IMR-90 (cell line): ENCODE results near the gene RERE. TPM values are rescaled to one million over a fixed set of nuclear protein-coding genes. Genes with fewer than 3 reads are reported as not detected.

ENCODE experiments used
- ATAC-seq: fragments of 200-7000 bp; cut with Tn5 transposase; 2 replicates; pipeline ENCODE4 v1.9.1; 2020; ENCODE audit warnings: low read depth, mild to moderate bottlenecking, moderate library complexity
- BruUV-seq: library from RNA; stranded (reverse); fragments of 400-500 nt; replicated peaks from 2 replicates; lab custom pipeline; 2021; lab: Mats Ljungman, UMichigan
- CTCF ChIA-PET: fragments of 300-600 bp; formaldehyde crosslinking; extraction: SDS; loops from one replicate; lab custom pipeline; 2021; ENCODE audit warnings: antibody characterized with exemption; lab: Yijun Ruan, JAX
- POLR2A ChIA-PET: fragments of 300-600 bp; sonication (Branson Sonifier 250); formaldehyde crosslinking; loops from one replicate; lab custom pipeline; 2022; ENCODE audit warnings: antibody characterized with exemption; ENCODE audit not compliant: unreplicated experiment; lab: Charles Lee
- DNase-seq: peaks from one replicate; pipeline ENCODE4 v3.0.0; 2013
- H2AFZ ChIP-seq: replicated peaks from 2 replicates; pipeline ENCODE3; 2013; ENCODE audit warnings: low read length, mild to moderate bottlenecking; ENCODE audit not compliant: poor library complexity
- H2AK5ac ChIP-seq: 2 replicates; pipeline ENCODE4 v1.6.1; 2013; ENCODE audit warnings: low read depth, low read length, inconsistent platforms
- H2AK9ac ChIP-seq: replicated peaks from 2 replicates; pipeline ENCODE3; 2013; ENCODE audit warnings: mild to moderate bottlenecking, low read depth, low read length, moderate library complexity; ENCODE audit not compliant: poor library complexity
- H2BK120ac ChIP-seq: 2 replicates; pipeline ENCODE4 v1.6.1; 2013; ENCODE audit warnings: low read depth, low read length, inconsistent platforms
- H2BK15ac ChIP-seq: 3 replicates; pipeline ENCODE4 v1.6.1; 2013; ENCODE audit warnings: low read depth, low read length, inconsistent platforms
- H2BK20ac ChIP-seq: 2 replicates; pipeline ENCODE4 v1.6.1; 2013; ENCODE audit warnings: low read depth, mild to moderate bottlenecking, inconsistent platforms, low read length, moderate library complexity
- H2BK5ac ChIP-seq: 2 replicates; pipeline ENCODE4 v1.6.1; 2013; ENCODE audit warnings: mild to moderate bottlenecking, low read depth, low read length, inconsistent platforms; ENCODE audit not compliant: poor library complexity, severe bottlenecking
- H3K14ac ChIP-seq: replicated peaks from 2 replicates; pipeline ENCODE4 v1.6.1; 2013; ENCODE audit warnings: low read depth, low read length, inconsistent platforms
- H3K18ac ChIP-seq: 2 replicates; pipeline ENCODE4 v1.6.1; 2013; ENCODE audit warnings: low read depth, low read length, control low read depth
- H3K23ac ChIP-seq: 2 replicates; pipeline ENCODE4 v1.6.1; 2013; ENCODE audit warnings: low read depth, low read length, inconsistent platforms
- H3K27ac ChIP-seq: 2 replicates; pipeline ENCODE4 v1.5.1; 2013; ENCODE audit warnings: mild to moderate bottlenecking, control low read depth, low read length; ENCODE audit not compliant: insufficient read depth
- H3K27me3 ChIP-seq: 2 replicates; pipeline ENCODE4 v1.6.1; 2013; ENCODE audit warnings: low read length; ENCODE audit not compliant: control insufficient read depth, insufficient read depth
- H3K36me3 ChIP-seq: 2 replicates; pipeline ENCODE4 v1.6.1; 2013; ENCODE audit warnings: low read length, mixed read lengths; ENCODE audit not compliant: control insufficient read depth, insufficient read depth
- H3K4ac ChIP-seq: 2 replicates; pipeline ENCODE4 v1.6.1; 2013; ENCODE audit warnings: low read depth, low read length, inconsistent platforms
- H3K4me1 ChIP-seq: 2 replicates; pipeline ENCODE4 v1.6.1; 2013; ENCODE audit warnings: low read length, mixed read lengths; ENCODE audit not compliant: control insufficient read depth, insufficient read depth
- H3K4me2 ChIP-seq: 2 replicates; pipeline ENCODE4 v1.6.1; 2013; ENCODE audit warnings: low read depth, mild to moderate bottlenecking, control low read depth, low read length, moderate library complexity
- H3K4me3 ChIP-seq: 2 replicates; pipeline ENCODE4 v1.5.1; 2013; ENCODE audit warnings: low read depth, mild to moderate bottlenecking, control low read depth, low read length, moderate library complexity; ENCODE audit not compliant: insufficient read depth
- H3K56ac ChIP-seq: 2 replicates; pipeline ENCODE4 v1.6.1; 2013; ENCODE audit warnings: low read length, inconsistent platforms; ENCODE audit not compliant: insufficient read depth; ENCODE audit errors: extremely low read depth
- H3K79me1 ChIP-seq, 2 experiments: 2 replicates each; pipeline ENCODE4 v1.6.1; 2013; ENCODE audit warnings: low read length in 2 of 2, inconsistent platforms in 1 of 2, low read depth in 1 of 2
- H3K9ac ChIP-seq: 2 replicates; pipeline ENCODE4 v1.6.1; 2013; ENCODE audit warnings: low read depth, low read length, control low read depth
- H3K9me1 ChIP-seq: 2 replicates; pipeline ENCODE4 v1.6.1; 2013; ENCODE audit warnings: low read length, inconsistent platforms; ENCODE audit not compliant: insufficient read depth
- H3K9me3 ChIP-seq: 2 replicates; pipeline ENCODE4 v1.6.1; 2013; ENCODE audit warnings: low read length; ENCODE audit not compliant: control insufficient read depth, insufficient read depth
- H4K20me1 ChIP-seq: 2 replicates; pipeline ENCODE4 v1.6.1; 2013; ENCODE audit warnings: low read length, inconsistent platforms; ENCODE audit not compliant: insufficient read depth
- H4K5ac ChIP-seq: 2 replicates; pipeline ENCODE4 v1.6.1; 2013; ENCODE audit warnings: mild to moderate bottlenecking, low read depth, low read length, control low read depth
- H4K8ac ChIP-seq, 2 experiments: 2 replicates each; pipeline ENCODE4 v1.6.1; 2013; ENCODE audit warnings: low read depth in 2 of 2, low read length in 2 of 2, control low read depth in 1 of 2, inconsistent platforms in 1 of 2
- H4K91ac ChIP-seq: 2 replicates; pipeline ENCODE4 v1.6.1; 2013; ENCODE audit warnings: low read depth, low read length, inconsistent platforms; ENCODE audit not compliant: insufficient read depth
- SMC3 ChIP-seq: fragments of 150-350 bp; IDR thresholded peaks from 2 replicates; pipeline ENCODE4 v1.6.1; 2016; ENCODE audit warnings: low read depth, mild to moderate bottlenecking, antibody characterized with exemption, low read length, moderate library complexity
- WGBS, 2 experiments: methylation state at CpG; one replicate each; pipeline versions ENCODE4 v1.1.5 to v1.1.7; 2013; ENCODE audit warnings: missing lambda C conversion rate in 2 of 2; ENCODE audit not compliant: insufficient read length in 1 of 2; ENCODE audit errors: extremely low coverage in 2 of 2; 5-methylcytosine and 5-hydroxymethylcytosine counted together
- dilution Hi-C: fragments of 300-500 bp; cut with HindIII; formaldehyde crosslinking; loops from one replicate; pipeline ENCODE4 v1.14.3; 2018; ENCODE audit warnings: low sequenced_read_pairs; ENCODE audit not compliant: unreplicated experiment
- in situ Hi-C: fragments of 300-500 bp; cut with MboI; formaldehyde crosslinking; loops from 3 replicates; pipeline ENCODE4 v1.14.3; 2019; ENCODE audit warnings: low sequenced_read_pairs, inconsistent platforms, mixed read lengths
- intact Hi-C: fragments of 100-400 bp; cut with micrococcal nuclease; formaldehyde crosslinking; loops from 2 replicates; pipeline ENCODE4 v1.10.0; 2022
- polyA plus RNA-seq, 3 experiments: library from polyadenylated mRNA; depleted of rRNA; stranded (reverse); fragments of >200 nt; gene quantifications; 2 replicates each; pipeline ENCODE4 v1.2.3, GENCODE V29; 2012; ENCODE audit warnings: low replicate concordance in 1 of 3
- total RNA-seq: library from RNA; depleted of rRNA; stranded (reverse); fragments of >200 nt; gene quantifications from 2 replicates; pipeline ENCODE4 v1.2.3, GENCODE V29; 2012

RERE gene
- total and polyA plus RNA-seq, 2 of the 4 experiments (the other 2 are of a cell fraction) = 11.5 to 25.1 TPM

GRCh38 chr1:8362701-8363101 lies 454.7 kb downstream of the RERE start:
- Histone ChIP-seq H3K36me3 (peaks cover 92% of the 10 kb centered on the region), H3K18ac (no peak overlapping the region), H3K14ac (no peak overlapping the region), H2AFZ (no peak overlapping the region), H3K4me2 (no peak overlapping the region), H3K4ac (no peak overlapping the region), H2BK120ac (no peak overlapping the region), H2BK20ac (no peak overlapping the region), H3K56ac (no peak overlapping the region), H3K4me3 (no peak overlapping the region), H2BK15ac (no peak overlapping the region), H3K27me3 (no peaks in the 10 kb centered on the region), H4K91ac (no peak overlapping the region), H4K20me1 (peaks cover 63% of the 10 kb centered on the region), H3K4me1 (peaks cover 16% of the 10 kb centered on the region), H4K8ac (no peak overlapping the region), H3K9me3 (no peaks in the 10 kb centered on the region), H3K23ac (no peak overlapping the region), H3K9ac (no peak overlapping the region), H3K9me1 (peaks cover 28% of the 10 kb centered on the region), H3K79me1 (peaks cover 49 to 75% of the 10 kb centered on the region in 2 experiments), H2AK5ac (no peak overlapping the region), H2BK5ac (no peak overlapping the region), H4K5ac (no peak overlapping the region), H3K27ac (no peak overlapping the region), H2AK9ac (no peak overlapping the region)
- in situ Hi-C loops = no loop called here
- CTCF ChIA-PET = no interaction called here
- dilution Hi-C loops = no loop called here
- TF ChIP-seq SMC3 = no peak
- POLR2A ChIA-PET = no interaction called here
- intact Hi-C loops = no loop called here
- WGBS, 2 experiments = 97% methylated on average over 5 of the region's 13 CpGs; no CpG with 5 or more reads in 1 of the 2 experiments
- ATAC-seq = no peak
- BruUV-seq = no TSS peak
- DNase-seq = no peak
